HEK293T (cell line): Measurements from ENCODE around the gene PARVA.

Experiments used
- CTCF ChIA-PET: fragments of 350-600 bp; formaldehyde crosslinking; extraction: SDS; loops from one replicate; lab custom pipeline; 2021; ENCODE audit warnings: antibody characterized with exemption, inconsistent platforms; lab: Yijun Ruan, JAX
- POLR2A ChIA-PET: fragments of 350-600 bp; formaldehyde crosslinking; extraction: SDS; loops from one replicate; lab custom pipeline; 2020; ENCODE audit warnings: antibody characterized with exemption, inconsistent platforms; lab: Yijun Ruan, JAX
- DNase-seq: peaks from one replicate; pipeline ENCODE4 v3.0.0; 2012; ENCODE audit warnings: mixed read lengths; ENCODE audit errors: extremely low spot score
- ARNT ChIP-seq: fragments of 450-650 bp; IDR thresholded peaks from 2 replicates; pipeline ENCODE4 v1.6.1; 2017; ENCODE audit warnings: mild to moderate bottlenecking
- BHLHE40 ChIP-seq: fragments of 450-650 bp; IDR thresholded peaks from 2 replicates; pipeline ENCODE4 v1.6.1; 2016; ENCODE audit warnings: mild to moderate bottlenecking, moderate library complexity, borderline replicate concordance
- CTBP1 ChIP-seq: fragments of 450-650 bp; IDR thresholded peaks from 2 replicates; pipeline ENCODE4 v1.6.1; 2016; ENCODE audit warnings: borderline replicate concordance
- ELF4 ChIP-seq: fragments of 450-650 bp; IDR thresholded peaks from 2 replicates; pipeline ENCODE4 v1.6.1; 2017; ENCODE audit warnings: antibody characterized with exemption
- FOXA1 ChIP-seq: fragments of 450-650 bp; IDR thresholded peaks from 2 replicates; pipeline ENCODE4 v1.6.1; 2016; ENCODE audit warnings: mild to moderate bottlenecking
- FOXK2 ChIP-seq: fragments of 450-650 bp; IDR thresholded peaks from 2 replicates; pipeline ENCODE4 v1.6.1; 2016; ENCODE audit warnings: mild to moderate bottlenecking
- FOXM1 ChIP-seq: fragments of 450-650 bp; IDR thresholded peaks from 2 replicates; pipeline ENCODE4 v1.6.1; 2017; ENCODE audit warnings: mild to moderate bottlenecking, borderline replicate concordance
- HDGF ChIP-seq: fragments of 450-650 bp; IDR thresholded peaks from 2 replicates; pipeline ENCODE4 v1.6.1; 2017; ENCODE audit warnings: antibody characterized with exemption, borderline replicate concordance
- L3MBTL2 ChIP-seq: fragments of 450-650 bp; conservative IDR thresholded peaks from 2 replicates; pipeline ENCODE4 v1.6.1; 2016; ENCODE audit warnings: mild to moderate bottlenecking
- LEF1 ChIP-seq: fragments of 450-650 bp; IDR thresholded peaks from 2 replicates; pipeline ENCODE4 v1.6.1; 2017; ENCODE audit warnings: mild to moderate bottlenecking, borderline replicate concordance
- NFRKB ChIP-seq: fragments of 450-650 bp; IDR thresholded peaks from 2 replicates; pipeline ENCODE4 v1.6.1; 2016; ENCODE audit warnings: mild to moderate bottlenecking, moderate library complexity
- PKNOX1 ChIP-seq: fragments of 450-650 bp; IDR thresholded peaks from 2 replicates; pipeline ENCODE4 v1.6.1; 2016
- SP1 ChIP-seq: fragments of 450-650 bp; IDR thresholded peaks from 2 replicates; pipeline ENCODE4 v1.6.1; 2017
- SUZ12 ChIP-seq: fragments of 450-650 bp; IDR thresholded peaks from 2 replicates; pipeline ENCODE4 v1.6.1; 2016; ENCODE audit warnings: mild to moderate bottlenecking
- TARDBP ChIP-seq: fragments of 450-650 bp; IDR thresholded peaks from 2 replicates; pipeline ENCODE4 v1.6.1; 2016
- ZNF384 ChIP-seq: fragments of 450-650 bp; IDR thresholded peaks from 2 replicates; pipeline ENCODE4 v1.6.1; 2016

Gene PARVA

GRCh38 chr11:12402025-12402424, 24.7 kb downstream of the PARVA start:
- CTCF ChIA-PET = no interaction called here
- DNase-seq = no peak
- TF ChIP-seq ZNF384 (no peak), ELF4 (no peak)
- POLR2A ChIA-PET = interaction anchor here (0.8 kb wide), 1 partner anchor 25 kb away, joined by 4 read pairs; the partner anchor contains the start of gene PARVA

- CTCF ChIA-PET = no interaction called here
- DNase-seq = no peak
- POLR2A ChIA-PET = interaction anchor here (0.8 kb wide), 1 partner anchor 26 kb away, joined by 4 read pairs; the partner anchor contains the start of gene PARVA
- TF ChIP-seq ELF4 (no peak), SUZ12 (no peak)
Observed at GRCh38 chr11:12402691-12403120, 25.3 kb downstream of the PARVA start.

GRCh38 chr11:12403122-12403996, 26.0 kb downstream of the PARVA start:
- CTCF ChIA-PET = no interaction called here
- TF ChIP-seq TARDBP (no peak), HDGF (no peak), LEF1 (no peak), FOXK2 (no peak), CTBP1 (no peak), BHLHE40 (no peak), FOXA1 (no peak), ZNF384 (no peak), SUZ12 (no peak), ARNT (no peak), NFRKB (no peak), L3MBTL2 (no peak), FOXM1 (no peak), ELF4 (no peak), SP1 (no peak)
- DNase-seq = no peak
- POLR2A ChIA-PET = interaction anchor here (0.8 kb wide), 1 partner anchor 26 kb away, joined by 4 read pairs; the partner anchor contains the start of gene PARVA

GRCh38 chr11:12403997-12404350, 26.6 kb downstream of the PARVA start:
- CTCF ChIA-PET = no interaction called here

GRCh38 chr11:12404436-12404835, 27.1 kb downstream of the PARVA start:
- TF ChIP-seq LEF1 (no peak), FOXM1 (no peak), FOXA1 (no peak), HDGF (no peak), L3MBTL2 (no peak)
- no peak for DNase-seq
- ChIA-PET CTCF (no interaction called here), POLR2A (no interaction called here)

More at GRCh38 chr11:12403997-12404350, 26.6 kb downstream of the PARVA start:
- TF ChIP-seq HDGF (no peak), TARDBP (no peak), ELF4 (no peak), NFRKB (no peak), FOXA1 (no peak), SP1 (no peak), PKNOX1 (no peak), ZNF384 (no peak), LEF1 (no peak), ARNT (no peak), CTBP1 (no peak), FOXK2 (no peak), BHLHE40 (no peak), L3MBTL2 (no peak), SUZ12 (no peak), FOXM1 (no peak)
- POLR2A ChIA-PET = no interaction called here
- DNase-seq = no peak

GRCh38 chr11:12408156-12408770, 30.9 kb downstream of the PARVA start:
- DNase-seq = no peak
- CTCF ChIA-PET = no interaction called here
- POLR2A ChIA-PET = no interaction called here
- TF ChIP-seq CTBP1 (no peak), ELF4 (no peak), FOXK2 (no peak), TARDBP (no peak)

GRCh38 chr11:12409621-12410005, 32.2 kb downstream of the PARVA start:
- TF ChIP-seq SP1 (no peak), NFRKB (no peak), SUZ12 (no peak), ARNT (no peak), FOXK2 (no peak), L3MBTL2 (no peak), TARDBP (no peak), ELF4 (no peak), FOXA1 (no peak), PKNOX1 (no peak)
- ChIA-PET CTCF (no interaction called here), POLR2A (no interaction called here)
- no peak for DNase-seq
